ENCODE results near the gene TWIST2.

Gene TWIST2

GRCh38 chr2:238891457-238892203 lies 43.7 kb downstream of the TWIST2 start:
- no peaks in the 10 kb centered on the region for H3F3A ChIP-seq (ENCODE audit: insufficient read depth, low read length)
- DNase-seq = no peak
- H3K36me3 ChIP-seq (replicated peaks; ENCODE audit: insufficient read depth, low read length) = no peaks in the 10 kb centered on the region
- no peak overlapping the region for H2AFZ ChIP-seq (ENCODE audit: low read length)
- no peak overlapping the region for H3K4me2 ChIP-seq (ENCODE audit: low read depth, low read length)
- H3K4me3 ChIP-seq (ENCODE audit: low read length) = no peak overlapping the region
- H3K9ac ChIP-seq (ENCODE audit: low read length) = no peak overlapping the region
- H3K27me3 ChIP-seq (replicated peaks; ENCODE audit: insufficient read depth, low read length) = peaks cover 63% of the 10 kb centered on the region
- H4K20me1 ChIP-seq (ENCODE audit: insufficient read depth, low read length) = no peaks in the 10 kb centered on the region
- no peaks in the 10 kb centered on the region for H3K9me2 ChIP-seq (replicated peaks; ENCODE audit: insufficient read depth, low read length)
- H3K79me2 ChIP-seq (ENCODE audit: low read length) = no peaks in the 10 kb centered on the region
- H3K4me1 ChIP-seq (ENCODE audit: low read length) = no peaks in the 10 kb centered on the region
- H3K9me3 ChIP-seq (replicated peaks; ENCODE audit: insufficient read depth, low read length) = no peaks in the 10 kb centered on the region
- H3K27ac ChIP-seq (ENCODE audit: low read length) = no peak overlapping the region
- TF ChIP-seq EZH2phosphoT487 (IDR thresholded peaks at IDR 0.05; ENCODE audit: low read length) (no peak), EZH2 (optimal IDR thresholded peaks at IDR 0.05; ENCODE audit: low read depth, low read length) (no peak)
- TF ChIP-seq, protein P1, sequence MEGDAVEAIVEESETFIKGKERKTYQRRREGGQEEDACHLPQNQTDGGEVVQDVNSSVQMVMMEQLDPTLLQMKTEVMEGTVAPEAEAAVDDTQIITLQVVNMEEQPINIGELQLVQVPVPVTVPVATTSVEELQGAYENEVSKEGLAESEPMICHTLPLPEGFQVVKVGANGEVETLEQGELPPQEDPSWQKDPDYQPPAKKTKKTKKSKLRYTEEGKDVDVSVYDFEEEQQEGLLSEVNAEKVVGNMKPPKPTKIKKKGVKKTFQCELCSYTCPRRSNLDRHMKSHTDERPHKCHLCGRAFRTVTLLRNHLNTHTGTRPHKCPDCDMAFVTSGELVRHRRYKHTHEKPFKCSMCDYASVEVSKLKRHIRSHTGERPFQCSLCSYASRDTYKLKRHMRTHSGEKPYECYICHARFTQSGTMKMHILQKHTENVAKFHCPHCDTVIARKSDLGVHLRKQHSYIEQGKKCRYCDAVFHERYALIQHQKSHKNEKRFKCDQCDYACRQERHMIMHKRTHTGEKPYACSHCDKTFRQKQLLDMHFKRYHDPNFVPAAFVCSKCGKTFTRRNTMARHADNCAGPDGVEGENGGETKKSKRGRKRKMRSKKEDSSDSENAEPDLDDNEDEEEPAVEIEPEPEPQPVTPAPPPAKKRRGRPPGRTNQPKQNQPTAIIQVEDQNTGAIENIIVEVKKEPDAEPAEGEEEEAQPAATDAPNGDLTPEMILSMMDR (IDR thresholded peaks at IDR 0.05; ENCODE audit: low read length) = no peak

DNA sequence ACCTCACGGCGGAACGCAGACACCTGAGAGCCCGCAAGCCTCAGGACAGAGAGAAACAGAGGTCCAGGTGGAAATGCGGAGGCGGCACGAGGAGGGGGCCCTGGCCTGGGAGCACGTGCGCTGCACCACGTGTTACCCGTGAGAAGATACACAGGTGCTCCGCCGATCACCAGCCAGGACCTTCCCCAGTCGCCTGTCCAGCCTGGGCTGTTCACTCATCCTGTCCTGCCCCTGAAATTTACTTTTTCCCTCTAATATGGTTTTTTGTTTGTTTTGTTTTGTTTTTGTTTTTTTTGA lies 44.3 kb downstream of the TWIST2 start:
- Histone ChIP-seq H3K79me2 (ENCODE audit: low read length) (no peaks in the 10 kb centered on the region), H3K9me3 (replicated peaks; ENCODE audit: insufficient read depth, low read length) (no peaks in the 10 kb centered on the region)
- DNase-seq = no peak

DNA sequence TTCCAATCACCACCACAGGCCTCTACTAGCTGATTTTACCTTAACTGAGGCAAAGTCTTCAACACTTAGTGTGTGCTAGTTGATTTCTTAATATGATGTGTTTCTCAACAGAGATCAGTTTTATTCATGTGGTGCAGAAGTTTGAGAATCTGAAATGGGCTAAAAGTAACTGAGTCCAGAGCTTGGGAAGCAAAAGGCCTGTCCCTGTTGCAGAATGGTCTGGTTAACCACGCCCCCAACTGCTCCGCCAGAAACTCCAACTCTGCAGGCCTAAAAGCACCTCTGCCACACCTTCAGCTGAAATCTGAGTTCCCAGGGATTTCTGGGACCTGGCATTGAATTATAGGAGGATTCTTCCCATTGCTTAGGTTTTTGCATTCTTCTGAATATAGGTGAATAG lies 44.9 kb downstream of the TWIST2 start:
- Histone ChIP-seq H3K4me2 (ENCODE audit: low read depth, low read length) (no peak overlapping the region), H3K4me3 (ENCODE audit: low read length) (no peak overlapping the region), H2AFZ (ENCODE audit: low read length) (no peak overlapping the region), H3K4me1 (ENCODE audit: low read length) (no peaks in the 10 kb centered on the region), H3F3A (ENCODE audit: insufficient read depth, low read length) (no peaks in the 10 kb centered on the region), H3K9ac (ENCODE audit: low read length) (no peak overlapping the region), H3K79me2 (ENCODE audit: low read length) (no peaks in the 10 kb centered on the region), H3K9me3 (replicated peaks; ENCODE audit: insufficient read depth, low read length) (no peaks in the 10 kb centered on the region), H3K9me2 (replicated peaks; ENCODE audit: insufficient read depth, low read length) (no peaks in the 10 kb centered on the region), H4K20me1 (ENCODE audit: insufficient read depth, low read length) (no peaks in the 10 kb centered on the region), H3K36me3 (replicated peaks; ENCODE audit: insufficient read depth, low read length) (no peaks in the 10 kb centered on the region), H3K27ac (ENCODE audit: low read length) (no peak overlapping the region), H3K27me3 (replicated peaks; ENCODE audit: insufficient read depth, low read length) (peaks cover 51% of the 10 kb centered on the region)
- no peak for TF ChIP-seq EZH2 (optimal IDR thresholded peaks at IDR 0.05; ENCODE audit: low read depth, low read length)
- no peak for TF ChIP-seq EZH2phosphoT487 (IDR thresholded peaks at IDR 0.05; ENCODE audit: low read length)
- TF ChIP-seq, protein P1 (IDR thresholded peaks at IDR 0.05; ENCODE audit: low read length) = no peak
- DNase-seq = no peak

More for the DNA sequence above, 44.3 kb downstream of the TWIST2 start:
- H3K27ac ChIP-seq (ENCODE audit: low read length) = no peak overlapping the region
- H3F3A ChIP-seq (ENCODE audit: insufficient read depth, low read length) = no peaks in the 10 kb centered on the region
- TF ChIP-seq, protein P1 (IDR thresholded peaks at IDR 0.05; ENCODE audit: low read length) = no peak
- TF ChIP-seq EZH2phosphoT487 (IDR thresholded peaks at IDR 0.05; ENCODE audit: low read length) (no peak), EZH2 (optimal IDR thresholded peaks at IDR 0.05; ENCODE audit: low read depth, low read length) (no peak)
- H3K4me1 ChIP-seq (ENCODE audit: low read length) = no peaks in the 10 kb centered on the region
- H3K27me3 ChIP-seq (replicated peaks; ENCODE audit: insufficient read depth, low read length) = peaks cover 58% of the 10 kb centered on the region
- no peak overlapping the region for H2AFZ ChIP-seq (ENCODE audit: low read length)
- H3K36me3 ChIP-seq (replicated peaks; ENCODE audit: insufficient read depth, low read length) = no peaks in the 10 kb centered on the region
- H4K20me1 ChIP-seq (ENCODE audit: insufficient read depth, low read length) = no peaks in the 10 kb centered on the region
- H3K9me2 ChIP-seq (replicated peaks; ENCODE audit: insufficient read depth, low read length) = no peaks in the 10 kb centered on the region
- no peak overlapping the region for H3K9ac ChIP-seq (ENCODE audit: low read length)
- H3K4me2 ChIP-seq (ENCODE audit: low read depth, low read length) = no peak overlapping the region
- no peak overlapping the region for H3K4me3 ChIP-seq (ENCODE audit: low read length)
